Measurements from ENCODE around the gene TRAPPC8.

DNA sequence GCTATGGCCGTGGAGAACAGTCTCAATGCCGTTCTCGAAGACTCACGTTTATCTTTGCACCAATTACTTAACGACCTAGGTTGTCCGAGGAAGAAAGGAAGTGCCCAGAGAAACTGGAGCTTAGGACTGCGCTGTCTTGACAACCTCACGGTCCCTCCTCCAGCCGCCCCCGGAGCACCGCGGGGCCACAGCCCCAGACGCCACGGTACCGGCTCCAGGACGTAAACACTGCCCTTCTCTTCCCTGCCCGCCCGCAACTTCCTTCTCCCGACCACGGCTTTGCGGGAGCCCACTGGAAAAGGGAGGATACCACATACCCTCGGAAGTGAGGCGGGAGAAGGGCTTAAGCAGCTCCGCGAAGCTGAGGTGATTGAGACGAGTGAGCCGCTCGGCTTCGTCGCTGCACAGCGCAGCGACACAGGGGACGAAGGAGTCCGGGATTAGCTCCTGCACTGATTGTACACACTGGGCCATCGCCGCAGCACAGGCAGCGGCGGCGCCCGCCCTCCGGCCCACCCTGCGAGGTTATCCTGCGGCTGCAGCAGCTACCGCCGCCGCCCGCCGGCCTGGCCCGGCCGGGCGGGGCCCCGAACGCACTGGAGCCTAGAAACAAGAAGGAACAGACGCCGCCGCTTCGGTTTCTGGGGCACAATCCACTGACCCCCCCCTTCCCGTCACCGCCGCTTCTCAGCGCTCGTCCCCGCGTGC is 483 bp downstream of the TRAPPC8 start:
- TF ChIP-seq, protein P1, sequence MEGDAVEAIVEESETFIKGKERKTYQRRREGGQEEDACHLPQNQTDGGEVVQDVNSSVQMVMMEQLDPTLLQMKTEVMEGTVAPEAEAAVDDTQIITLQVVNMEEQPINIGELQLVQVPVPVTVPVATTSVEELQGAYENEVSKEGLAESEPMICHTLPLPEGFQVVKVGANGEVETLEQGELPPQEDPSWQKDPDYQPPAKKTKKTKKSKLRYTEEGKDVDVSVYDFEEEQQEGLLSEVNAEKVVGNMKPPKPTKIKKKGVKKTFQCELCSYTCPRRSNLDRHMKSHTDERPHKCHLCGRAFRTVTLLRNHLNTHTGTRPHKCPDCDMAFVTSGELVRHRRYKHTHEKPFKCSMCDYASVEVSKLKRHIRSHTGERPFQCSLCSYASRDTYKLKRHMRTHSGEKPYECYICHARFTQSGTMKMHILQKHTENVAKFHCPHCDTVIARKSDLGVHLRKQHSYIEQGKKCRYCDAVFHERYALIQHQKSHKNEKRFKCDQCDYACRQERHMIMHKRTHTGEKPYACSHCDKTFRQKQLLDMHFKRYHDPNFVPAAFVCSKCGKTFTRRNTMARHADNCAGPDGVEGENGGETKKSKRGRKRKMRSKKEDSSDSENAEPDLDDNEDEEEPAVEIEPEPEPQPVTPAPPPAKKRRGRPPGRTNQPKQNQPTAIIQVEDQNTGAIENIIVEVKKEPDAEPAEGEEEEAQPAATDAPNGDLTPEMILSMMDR (IDR thresholded peaks at IDR 0.05) = no peak
- TF ChIP-seq POLR2A (IDR thresholded peaks at IDR 0.05) = no peak

All from tibial nerve (tissue), 3 donors.